GM23338 (cell line): Measurements from ENCODE around the gene ACTR5. TPM values are rescaled to one million over a fixed set of nuclear protein-coding genes. Genes with fewer than 3 reads are reported as not detected.
A peak's percentile ranks its signal among the peaks of the same experiment; 100 is the strongest.

Source experiments
- ATAC-seq: fragments of 200-7000 bp; cut with Tn5 transposase; 3 replicates; pipeline ENCODE4 v1.9.1; 2020
- DNase-seq: peaks from one replicate; pipeline ENCODE4 v3.0.0-alpha.2; 2015; ENCODE audit warnings: low spot score
- H2AFZ ChIP-seq: fragments of 200-600 bp; sonication (generic); 2 replicates; pipeline ENCODE4 v1.8.0; 2016; ENCODE audit warnings: antibody characterized with exemption, mild to moderate bottlenecking, moderate library complexity
- H3F3A ChIP-seq: fragments of 200-600 bp; sonication (generic); replicated peaks from 2 replicates; pipeline ENCODE4 v1.8.0; 2017; ENCODE audit warnings: antibody characterized with exemption, mixed run types, low read depth
- H3K27ac ChIP-seq: fragments of 200-600 bp; sonication (generic); 2 replicates; pipeline ENCODE4 v1.6.1; 2016; ENCODE audit warnings: low read depth
- H3K27me3 ChIP-seq: fragments of 200-600 bp; sonication (generic); 2 replicates; pipeline ENCODE4 v1.8.0; 2016; ENCODE audit warnings: mild to moderate bottlenecking, mixed run types, moderate library complexity; ENCODE audit not compliant: insufficient read depth
- H3K36me3 ChIP-seq: fragments of 200-600 bp; sonication (generic); 2 replicates; pipeline ENCODE4 v1.8.0; 2016; ENCODE audit warnings: mild to moderate bottlenecking; ENCODE audit not compliant: insufficient read depth
- H3K4me1 ChIP-seq: fragments of 200-600 bp; sonication (generic); 2 replicates; pipeline ENCODE4 v1.8.0; 2016; ENCODE audit warnings: mild to moderate bottlenecking, moderate library complexity; ENCODE audit not compliant: insufficient read depth
- H3K4me2 ChIP-seq: fragments of 200-600 bp; sonication (generic); 2 replicates; pipeline ENCODE4 v1.7.1; 2017; ENCODE audit warnings: mixed run types
- H3K4me3 ChIP-seq: fragments of 200-600 bp; sonication (generic); 2 replicates; pipeline ENCODE4 v1.6.1; 2016; ENCODE audit warnings: mixed run types
- H3K79me2 ChIP-seq: fragments of 200-600 bp; sonication (generic); replicated peaks from 2 replicates; pipeline ENCODE4 v1.8.0; 2017; ENCODE audit warnings: mild to moderate bottlenecking; ENCODE audit not compliant: insufficient read depth
- H3K9me2 ChIP-seq: fragments of 200-600 bp; sonication (generic); 2 replicates; pipeline ENCODE4 v1.8.0; 2017; ENCODE audit not compliant: insufficient read depth
- H4K20me1 ChIP-seq: fragments of 200-600 bp; sonication (generic); replicated peaks from 2 replicates; pipeline ENCODE4 v1.8.0; 2017; ENCODE audit warnings: mild to moderate bottlenecking; ENCODE audit not compliant: insufficient read depth
- H3K27ac Mint-ChIP-seq: 2 replicates; pipeline ENCODE4 v1.8.0; 2020; ENCODE audit warnings: inconsistent platforms, mild to moderate bottlenecking, moderate library complexity, mixed read lengths
- H3K27me3 Mint-ChIP-seq: 3 replicates; pipeline ENCODE4 v1.8.0; 2022; ENCODE audit warnings: low read depth, mild to moderate bottlenecking, moderate library complexity, mixed read lengths, inconsistent platforms; ENCODE audit not compliant: insufficient read depth, poor library complexity
- H3K36me3 Mint-ChIP-seq: 3 replicates; pipeline ENCODE4 v1.8.0; 2021; ENCODE audit warnings: low read depth, mild to moderate bottlenecking, inconsistent platforms, moderate library complexity, mixed read lengths
- H3K4me1 Mint-ChIP-seq: 3 replicates; pipeline ENCODE4 v1.8.0; 2020; ENCODE audit warnings: mild to moderate bottlenecking, inconsistent platforms, mixed read lengths
- H3K4me3 Mint-ChIP-seq: 3 replicates; pipeline ENCODE4 v1.8.0; 2021; ENCODE audit warnings: moderate library complexity, mild to moderate bottlenecking, inconsistent platforms, mixed read lengths
- H3K9me3 Mint-ChIP-seq: 3 replicates; pipeline ENCODE4 v1.8.0; 2020; ENCODE audit warnings: moderate library complexity, mild to moderate bottlenecking, inconsistent platforms, mixed read lengths
- CREB1 ChIP-seq: fragments of 250-450 bp; sonication (Bioruptor Pico); IDR thresholded peaks from 2 replicates; pipeline ENCODE4 v1.5.0; 2020; ENCODE audit warnings: low read depth, mild to moderate bottlenecking, moderate library complexity
- EZH2 ChIP-seq: fragments of 200-600 bp; sonication (generic); IDR thresholded peaks from one replicate; pipeline ENCODE4 v1.8.0; 2017; ENCODE audit warnings: antibody characterized with exemption, mild to moderate bottlenecking, low read depth; ENCODE audit not compliant: unreplicated experiment
- EZH2phosphoT487 ChIP-seq: fragments of 200-600 bp; sonication (generic); IDR thresholded peaks from one replicate; pipeline ENCODE4 v1.8.1; 2018; ENCODE audit warnings: antibody characterized with exemption; ENCODE audit not compliant: unreplicated experiment
- POLR2AphosphoS5 ChIP-seq: IDR thresholded peaks from 2 replicates; pipeline ENCODE4 v1.6.1; 2016; ENCODE audit warnings: antibody characterized with exemption, low read depth
- ZNF331 ChIP-seq: fragments of 250-450 bp; sonication (Bioruptor Pico); IDR thresholded peaks from 2 replicates; pipeline ENCODE4 v1.5.0; 2020; ENCODE audit warnings: low read depth, mild to moderate bottlenecking, moderate library complexity
- polyA plus RNA-seq: library from polyadenylated mRNA; unstranded; fragments of >200 nt; fragmentation: Nextera tagmentation; extraction: Ambion mirVana; gene quantifications from 2 replicates; pipeline ENCODE4 v1.2.1, GENCODE V29; 2016
- total RNA-seq: library from RNA; depleted of rRNA; stranded (reverse); fragments of >200 nt; shearing (Covaris generic); gene quantifications from 2 replicates; pipeline ENCODE4 v1.2.3, GENCODE V29; 2014
- TF ChIP-seq, protein P1 (sequence below): fragments of 250-450 bp; sonication (Bioruptor Pico); IDR thresholded peaks from 2 replicates; pipeline ENCODE4 v1.5.0; 2020; ENCODE audit warnings: mild to moderate bottlenecking, moderate library complexity
- TF ChIP-seq, protein P2 (sequence below), 2 experiments: fragments of 200-600 bp in 1 of 2; sonication (generic) in 1 of 2; conservative IDR thresholded peaks; 2 replicates each; pipeline versions ENCODE4 v1.5.1 to v1.6.1; 2016 to 2017; ENCODE audit warnings: antibody characterized with exemption in 2 of 2, low read depth in 2 of 2, mild to moderate bottlenecking in 2 of 2, moderate library complexity in 1 of 2
- TF ChIP-seq, protein P3 (sequence below): IDR thresholded peaks from one replicate; pipeline ENCODE4 v1.6.1; 2018; ENCODE audit warnings: antibody characterized with exemption; ENCODE audit not compliant: unreplicated experiment

Gene ACTR5
- total and polyA plus RNA-seq, 2 experiments from 2014 or later: 8.4 to 21.8 TPM

DNA sequence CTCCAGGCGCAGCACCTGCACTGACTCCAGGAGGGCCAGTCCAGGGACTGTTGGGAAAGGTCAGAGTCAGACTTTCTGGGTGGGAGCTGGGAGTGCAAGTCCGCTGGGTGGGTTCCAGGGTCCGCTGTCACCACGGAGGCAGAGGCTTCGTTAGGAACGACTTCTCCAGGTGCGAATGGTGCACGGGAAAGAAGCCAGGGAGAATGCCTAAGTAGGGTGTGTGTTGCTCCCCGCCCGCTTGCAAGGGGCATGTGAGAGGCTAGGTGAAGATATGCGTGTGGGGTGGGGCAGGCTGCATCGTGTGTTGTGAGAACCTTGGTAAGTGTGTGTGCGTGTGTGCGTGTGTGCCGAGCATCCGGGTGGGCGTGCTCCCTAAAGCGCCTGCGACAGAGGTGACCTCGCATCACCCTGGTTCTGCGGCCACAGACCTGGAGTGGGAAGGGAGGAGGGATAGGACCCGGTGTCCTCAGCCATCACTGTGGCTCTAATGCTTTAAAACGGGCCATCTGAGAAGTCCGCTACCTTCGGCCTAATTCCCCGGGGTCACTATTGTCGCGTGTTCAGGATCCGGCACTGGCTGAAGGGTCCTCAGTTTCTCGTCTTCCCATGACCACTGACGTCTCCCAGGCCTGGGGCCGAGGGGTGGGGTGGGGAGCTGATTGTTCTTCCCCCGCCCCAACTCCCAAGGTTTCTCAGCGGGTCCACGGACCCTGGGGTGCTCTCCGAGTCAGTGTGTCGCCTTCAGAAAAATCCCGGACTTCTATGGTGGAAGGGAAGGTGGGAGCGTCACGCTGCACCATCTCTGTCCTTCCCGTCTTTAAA is 17.9 kb upstream of the ACTR5 start:
- Histone ChIP-seq H3K79me2 (no peaks in the 10 kb centered on the region), H3K27ac (no peak overlapping the region), H3K4me3 (peak overlapping the region; percentile 61), H3F3A (peaks cover 10% of the 10 kb centered on the region; the same call in 1 of the 2 replicates), H4K20me1 (no peaks in the 10 kb centered on the region; the same call in 1 of the 2 replicates), H2AFZ (peak overlapping the region; percentile 39; the same call in 1 of the 2 replicates), H3K9me2 (no peaks in the 10 kb centered on the region), H3K4me1 (peaks cover 39% of the 10 kb centered on the region), H3K36me3 (no peaks in the 10 kb centered on the region), H3K27me3 (peaks cover 95% of the 10 kb centered on the region), H3K4me2 (peak overlapping the region; percentile 83)
- TF ChIP-seq, protein P1, sequence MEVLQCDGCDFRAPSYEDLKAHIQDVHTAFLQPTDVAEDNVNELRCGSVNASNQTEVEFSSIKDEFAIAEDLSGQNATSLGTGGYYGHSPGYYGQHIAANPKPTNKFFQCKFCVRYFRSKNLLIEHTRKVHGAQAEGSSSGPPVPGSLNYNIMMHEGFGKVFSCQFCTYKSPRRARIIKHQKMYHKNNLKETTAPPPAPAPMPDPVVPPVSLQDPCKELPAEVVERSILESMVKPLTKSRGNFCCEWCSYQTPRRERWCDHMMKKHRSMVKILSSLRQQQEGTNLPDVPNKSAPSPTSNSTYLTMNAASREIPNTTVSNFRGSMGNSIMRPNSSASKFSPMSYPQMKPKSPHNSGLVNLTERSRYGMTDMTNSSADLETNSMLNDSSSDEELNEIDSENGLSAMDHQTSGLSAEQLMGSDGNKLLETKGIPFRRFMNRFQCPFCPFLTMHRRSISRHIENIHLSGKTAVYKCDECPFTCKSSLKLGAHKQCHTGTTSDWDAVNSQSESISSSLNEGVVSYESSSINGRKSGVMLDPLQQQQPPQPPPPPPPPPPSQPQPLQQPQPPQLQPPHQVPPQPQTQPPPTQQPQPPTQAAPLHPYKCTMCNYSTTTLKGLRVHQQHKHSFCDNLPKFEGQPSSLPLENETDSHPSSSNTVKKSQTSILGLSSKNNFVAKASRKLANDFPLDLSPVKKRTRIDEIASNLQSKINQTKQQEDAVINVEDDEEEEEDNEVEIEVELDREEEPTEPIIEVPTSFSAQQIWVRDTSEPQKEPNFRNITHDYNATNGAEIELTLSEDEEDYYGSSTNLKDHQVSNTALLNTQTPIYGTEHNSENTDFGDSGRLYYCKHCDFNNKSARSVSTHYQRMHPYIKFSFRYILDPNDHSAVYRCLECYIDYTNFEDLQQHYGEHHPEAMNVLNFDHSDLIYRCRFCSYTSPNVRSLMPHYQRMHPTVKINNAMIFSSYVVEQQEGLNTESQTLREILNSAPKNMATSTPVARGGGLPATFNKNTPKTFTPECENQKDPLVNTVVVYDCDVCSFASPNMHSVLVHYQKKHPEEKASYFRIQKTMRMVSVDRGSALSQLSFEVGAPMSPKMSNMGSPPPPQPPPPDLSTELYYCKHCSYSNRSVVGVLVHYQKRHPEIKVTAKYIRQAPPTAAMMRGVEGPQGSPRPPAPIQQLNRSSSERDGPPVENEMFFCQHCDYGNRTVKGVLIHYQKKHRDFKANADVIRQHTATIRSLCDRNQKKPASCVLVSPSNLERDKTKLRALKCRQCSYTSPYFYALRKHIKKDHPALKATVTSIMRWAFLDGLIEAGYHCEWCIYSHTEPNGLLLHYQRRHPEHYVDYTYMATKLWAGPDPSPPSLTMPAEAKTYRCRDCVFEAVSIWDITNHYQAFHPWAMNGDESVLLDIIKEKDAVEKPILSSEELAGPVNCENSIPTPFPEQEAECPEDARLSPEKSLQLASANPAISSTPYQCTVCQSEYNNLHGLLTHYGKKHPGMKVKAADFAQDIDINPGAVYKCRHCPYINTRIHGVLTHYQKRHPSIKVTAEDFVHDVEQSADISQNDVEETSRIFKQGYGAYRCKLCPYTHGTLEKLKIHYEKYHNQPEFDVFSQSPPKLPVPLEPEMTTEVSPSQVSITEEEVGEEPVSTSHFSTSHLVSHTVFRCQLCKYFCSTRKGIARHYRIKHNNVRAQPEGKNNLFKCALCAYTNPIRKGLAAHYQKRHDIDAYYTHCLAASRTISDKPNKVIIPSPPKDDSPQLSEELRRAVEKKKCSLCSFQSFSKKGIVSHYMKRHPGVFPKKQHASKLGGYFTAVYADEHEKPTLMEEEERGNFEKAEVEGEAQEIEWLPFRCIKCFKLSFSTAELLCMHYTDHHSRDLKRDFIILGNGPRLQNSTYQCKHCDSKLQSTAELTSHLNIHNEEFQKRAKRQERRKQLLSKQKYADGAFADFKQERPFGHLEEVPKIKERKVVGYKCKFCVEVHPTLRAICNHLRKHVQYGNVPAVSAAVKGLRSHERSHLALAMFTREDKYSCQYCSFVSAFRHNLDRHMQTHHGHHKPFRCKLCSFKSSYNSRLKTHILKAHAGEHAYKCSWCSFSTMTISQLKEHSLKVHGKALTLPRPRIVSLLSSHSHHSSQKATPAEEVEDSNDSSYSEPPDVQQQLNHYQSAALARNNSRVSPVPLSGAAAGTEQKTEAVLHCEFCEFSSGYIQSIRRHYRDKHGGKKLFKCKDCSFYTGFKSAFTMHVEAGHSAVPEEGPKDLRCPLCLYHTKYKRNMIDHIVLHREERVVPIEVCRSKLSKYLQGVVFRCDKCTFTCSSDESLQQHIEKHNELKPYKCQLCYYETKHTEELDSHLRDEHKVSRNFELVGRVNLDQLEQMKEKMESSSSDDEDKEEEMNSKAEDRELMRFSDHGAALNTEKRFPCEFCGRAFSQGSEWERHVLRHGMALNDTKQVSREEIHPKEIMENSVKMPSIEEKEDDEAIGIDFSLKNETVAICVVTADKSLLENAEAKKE (CRISPR knock-in tag): no peak
- TF ChIP-seq, protein P2, sequence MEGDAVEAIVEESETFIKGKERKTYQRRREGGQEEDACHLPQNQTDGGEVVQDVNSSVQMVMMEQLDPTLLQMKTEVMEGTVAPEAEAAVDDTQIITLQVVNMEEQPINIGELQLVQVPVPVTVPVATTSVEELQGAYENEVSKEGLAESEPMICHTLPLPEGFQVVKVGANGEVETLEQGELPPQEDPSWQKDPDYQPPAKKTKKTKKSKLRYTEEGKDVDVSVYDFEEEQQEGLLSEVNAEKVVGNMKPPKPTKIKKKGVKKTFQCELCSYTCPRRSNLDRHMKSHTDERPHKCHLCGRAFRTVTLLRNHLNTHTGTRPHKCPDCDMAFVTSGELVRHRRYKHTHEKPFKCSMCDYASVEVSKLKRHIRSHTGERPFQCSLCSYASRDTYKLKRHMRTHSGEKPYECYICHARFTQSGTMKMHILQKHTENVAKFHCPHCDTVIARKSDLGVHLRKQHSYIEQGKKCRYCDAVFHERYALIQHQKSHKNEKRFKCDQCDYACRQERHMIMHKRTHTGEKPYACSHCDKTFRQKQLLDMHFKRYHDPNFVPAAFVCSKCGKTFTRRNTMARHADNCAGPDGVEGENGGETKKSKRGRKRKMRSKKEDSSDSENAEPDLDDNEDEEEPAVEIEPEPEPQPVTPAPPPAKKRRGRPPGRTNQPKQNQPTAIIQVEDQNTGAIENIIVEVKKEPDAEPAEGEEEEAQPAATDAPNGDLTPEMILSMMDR (conservative IDR thresholded peaks at IDR 0.05; ENCODE audit: low read depth in 2 of 2): no peak
- no peak for TF ChIP-seq CREB1 (CRISPR knock-in tag)
- no peak for TF ChIP-seq ZNF331 (CRISPR knock-in tag)
- TF ChIP-seq, protein P3, sequence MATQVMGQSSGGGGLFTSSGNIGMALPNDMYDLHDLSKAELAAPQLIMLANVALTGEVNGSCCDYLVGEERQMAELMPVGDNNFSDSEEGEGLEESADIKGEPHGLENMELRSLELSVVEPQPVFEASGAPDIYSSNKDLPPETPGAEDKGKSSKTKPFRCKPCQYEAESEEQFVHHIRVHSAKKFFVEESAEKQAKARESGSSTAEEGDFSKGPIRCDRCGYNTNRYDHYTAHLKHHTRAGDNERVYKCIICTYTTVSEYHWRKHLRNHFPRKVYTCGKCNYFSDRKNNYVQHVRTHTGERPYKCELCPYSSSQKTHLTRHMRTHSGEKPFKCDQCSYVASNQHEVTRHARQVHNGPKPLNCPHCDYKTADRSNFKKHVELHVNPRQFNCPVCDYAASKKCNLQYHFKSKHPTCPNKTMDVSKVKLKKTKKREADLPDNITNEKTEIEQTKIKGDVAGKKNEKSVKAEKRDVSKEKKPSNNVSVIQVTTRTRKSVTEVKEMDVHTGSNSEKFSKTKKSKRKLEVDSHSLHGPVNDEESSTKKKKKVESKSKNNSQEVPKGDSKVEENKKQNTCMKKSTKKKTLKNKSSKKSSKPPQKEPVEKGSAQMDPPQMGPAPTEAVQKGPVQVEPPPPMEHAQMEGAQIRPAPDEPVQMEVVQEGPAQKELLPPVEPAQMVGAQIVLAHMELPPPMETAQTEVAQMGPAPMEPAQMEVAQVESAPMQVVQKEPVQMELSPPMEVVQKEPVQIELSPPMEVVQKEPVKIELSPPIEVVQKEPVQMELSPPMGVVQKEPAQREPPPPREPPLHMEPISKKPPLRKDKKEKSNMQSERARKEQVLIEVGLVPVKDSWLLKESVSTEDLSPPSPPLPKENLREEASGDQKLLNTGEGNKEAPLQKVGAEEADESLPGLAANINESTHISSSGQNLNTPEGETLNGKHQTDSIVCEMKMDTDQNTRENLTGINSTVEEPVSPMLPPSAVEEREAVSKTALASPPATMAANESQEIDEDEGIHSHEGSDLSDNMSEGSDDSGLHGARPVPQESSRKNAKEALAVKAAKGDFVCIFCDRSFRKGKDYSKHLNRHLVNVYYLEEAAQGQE: no peak
- TF ChIP-seq POLR2AphosphoS5: no peak
- peak; percentile 89 for TF ChIP-seq EZH2
- no peak for TF ChIP-seq EZH2phosphoT487
- ATAC-seq (no peak), DNase-seq (peak; percentile 28)
- no peak overlapping the region for H3K27ac Mint-ChIP-seq
- peak overlapping the region; percentile 74 for H3K4me3 Mint-ChIP-seq
- H3K9me3 Mint-ChIP-seq: peaks cover 13% of the 10 kb centered on the region
- H3K36me3 Mint-ChIP-seq: no peaks in the 10 kb centered on the region; the same call in 2 of the 3 replicates
- H3K27me3 Mint-ChIP-seq: peaks cover 81% of the 10 kb centered on the region
- H3K4me1 Mint-ChIP-seq: peaks cover 47% of the 10 kb centered on the region
